GM12891 (cell line): ENCODE results near the gene OPALIN.

Experiments used
- DNase-seq: peaks from one replicate; pipeline ENCODE4 v3.0.0; 2011; ENCODE audit warnings: low spot score; ENCODE audit not compliant: insufficient read length
- FAIRE-seq: peaks from 2 replicates; lab custom pipeline; 2011; peaks lifted over from hg19 to GRCh38; lab: Jason Lieb, UNC
- PAX5 ChIP-seq: IDR thresholded peaks from 2 replicates; pipeline ENCODE4 v1.6.1; 2011; ENCODE audit warnings: low read length, moderate library complexity, mild to moderate bottlenecking; ENCODE audit not compliant: insufficient read depth, severe bottlenecking
- POLR2A ChIP-seq: IDR thresholded peaks from 2 replicates; pipeline ENCODE4 v1.6.1; 2011; ENCODE audit warnings: low read depth, low read length, control low read depth
- POLR2AphosphoS5 ChIP-seq: IDR thresholded peaks from 2 replicates; pipeline ENCODE4 v1.6.1; 2011; ENCODE audit warnings: low read depth, low read length, control low read depth
- POU2F2 ChIP-seq: IDR thresholded peaks from 2 replicates; pipeline ENCODE4 v1.6.1; 2011; ENCODE audit warnings: low read depth, mild to moderate bottlenecking, control low read depth, low read length, moderate library complexity
- SPI1 ChIP-seq: IDR thresholded peaks from 2 replicates; pipeline ENCODE4 v1.6.1; 2011; ENCODE audit warnings: low read depth, low read length, control low read depth
- TAF1 ChIP-seq: IDR thresholded peaks from 2 replicates; pipeline ENCODE4 v1.6.1; 2011; ENCODE audit warnings: low read depth, low read length, control low read depth

OPALIN gene

DNA sequence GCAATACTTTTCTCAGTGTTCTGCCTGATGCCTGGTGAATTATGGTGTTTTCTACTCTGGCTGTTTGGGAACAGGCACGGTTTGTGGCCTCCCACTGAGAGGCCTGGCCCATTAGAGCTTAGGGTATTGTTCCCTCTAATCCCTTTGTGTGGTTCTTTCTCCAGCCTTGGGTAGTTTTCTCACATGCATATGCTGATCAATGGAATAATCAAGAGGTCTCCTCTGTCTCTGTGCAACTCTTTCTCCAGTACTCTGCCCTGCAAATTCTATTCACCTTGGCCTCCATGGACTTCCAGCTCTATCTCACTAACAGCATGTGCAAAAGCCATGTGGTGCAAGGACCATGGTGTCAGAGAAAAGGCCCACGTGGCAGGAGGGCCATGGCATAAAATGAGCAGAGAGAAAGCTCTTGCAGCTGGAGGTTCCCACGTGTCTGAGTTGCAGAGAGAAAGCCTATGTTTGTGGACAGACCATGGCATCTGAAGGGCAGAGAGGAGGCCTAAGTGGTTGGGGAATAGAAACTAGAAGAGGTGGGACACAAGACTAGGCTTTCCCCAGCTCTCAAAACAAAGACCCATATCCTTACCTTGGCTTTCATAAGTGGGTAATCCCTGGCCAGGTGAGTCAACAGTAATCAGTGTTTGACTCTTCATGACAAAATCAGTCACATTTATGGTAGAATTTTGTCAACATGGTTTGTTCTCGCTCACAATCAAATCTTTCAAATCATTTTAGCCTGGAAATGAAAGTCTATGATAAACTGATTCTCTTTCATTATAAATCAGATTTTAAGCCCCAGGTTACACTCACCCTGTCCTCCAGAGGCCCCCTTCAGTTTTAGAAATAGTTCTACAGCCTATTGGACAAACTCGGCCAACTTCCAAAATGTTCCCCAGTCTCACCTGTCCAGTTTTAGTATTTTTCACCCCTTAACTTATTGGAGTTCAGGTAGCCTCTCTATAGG is 17.3 kb downstream of the OPALIN start:
- DNase-seq (no peak), FAIRE-seq (peak; percentile 64)
- TF ChIP-seq POLR2A = no peak
- peak; percentile 26; the same call in 1 of the 2 replicates for TF ChIP-seq POU2F2
- TF ChIP-seq SPI1 = 0 out of 2 replicates have a peak, but pooled peaks have one; percentile 0

DNA sequence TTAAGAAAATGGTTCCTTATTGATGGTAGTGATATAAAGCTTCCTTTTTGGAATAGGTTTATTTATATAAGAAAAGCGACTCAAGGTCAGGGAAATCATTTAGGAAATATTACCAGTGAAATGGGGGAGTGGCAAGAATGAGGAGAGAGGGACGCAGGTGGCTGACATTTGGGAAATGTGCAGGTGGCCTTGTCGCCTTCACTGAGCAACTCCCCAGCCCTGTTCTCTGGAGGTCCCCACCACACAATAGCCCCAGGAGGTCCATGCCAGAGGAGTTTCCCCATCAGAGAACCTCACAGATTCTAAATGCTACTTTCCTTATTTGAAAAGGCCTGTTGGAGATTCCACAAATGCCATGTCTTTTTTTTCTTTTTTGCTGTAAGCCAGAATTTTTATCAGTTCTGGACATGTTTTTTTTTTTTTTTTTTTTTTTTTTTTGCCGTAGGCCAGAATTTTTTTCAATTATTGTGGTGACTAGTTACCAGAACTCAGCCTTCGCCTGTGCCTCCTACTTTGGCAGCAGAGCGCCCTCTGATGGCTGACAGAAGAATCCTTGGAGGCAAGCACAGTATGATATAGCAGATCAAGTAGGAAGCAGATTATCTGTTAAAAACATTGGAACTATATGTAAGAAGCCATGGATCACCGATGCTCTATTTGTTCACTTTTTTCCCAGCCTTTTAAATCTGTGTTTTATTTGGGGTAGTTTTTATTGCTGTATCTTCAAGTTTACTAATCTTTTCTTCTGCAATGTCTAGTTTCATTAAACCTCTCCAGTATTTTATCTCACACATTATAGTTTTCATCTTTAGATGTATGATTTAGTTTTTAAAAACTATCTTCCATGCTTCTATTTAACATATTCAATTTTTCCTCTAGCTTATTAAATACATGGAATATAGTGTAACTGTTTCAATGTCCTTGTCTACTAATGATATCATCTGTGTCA is 18.6 kb downstream of the OPALIN start:
- peak; percentile 76 for FAIRE-seq
- TF ChIP-seq POLR2AphosphoS5 (no peak), SPI1 (no peak), PAX5 (no peak), POLR2A (no peak), POU2F2 (no peak), TAF1 (no peak)

DNA sequence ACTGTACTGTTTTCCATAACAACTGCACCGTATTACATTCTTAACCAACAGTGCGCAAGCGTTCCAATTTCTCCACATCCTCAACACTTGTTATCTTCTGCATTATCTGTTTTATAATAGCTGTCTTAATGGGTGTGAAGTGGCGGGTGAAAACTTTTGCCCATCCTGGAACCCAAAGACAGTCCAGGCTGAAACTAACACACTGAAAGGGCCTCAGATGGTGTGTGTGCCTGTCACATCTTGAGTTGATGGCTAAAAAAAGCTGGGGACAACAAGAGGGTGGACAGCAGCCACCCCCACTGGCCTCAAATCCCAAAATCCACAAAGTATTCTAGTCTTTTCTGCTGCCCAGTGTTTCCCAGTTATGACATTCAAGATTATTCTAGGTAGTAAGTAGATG is 19.4 kb downstream of the OPALIN start:
- TF ChIP-seq SPI1 (no peak), PAX5 (no peak), POLR2AphosphoS5 (no peak), POU2F2 (no peak), POLR2A (no peak), TAF1 (no peak)
- DNase-seq = no peak
- peak; percentile 48 for FAIRE-seq

More for the DNA sequence above, 18.6 kb downstream of the OPALIN start:
- peak; percentile 14 for DNase-seq

DNA sequence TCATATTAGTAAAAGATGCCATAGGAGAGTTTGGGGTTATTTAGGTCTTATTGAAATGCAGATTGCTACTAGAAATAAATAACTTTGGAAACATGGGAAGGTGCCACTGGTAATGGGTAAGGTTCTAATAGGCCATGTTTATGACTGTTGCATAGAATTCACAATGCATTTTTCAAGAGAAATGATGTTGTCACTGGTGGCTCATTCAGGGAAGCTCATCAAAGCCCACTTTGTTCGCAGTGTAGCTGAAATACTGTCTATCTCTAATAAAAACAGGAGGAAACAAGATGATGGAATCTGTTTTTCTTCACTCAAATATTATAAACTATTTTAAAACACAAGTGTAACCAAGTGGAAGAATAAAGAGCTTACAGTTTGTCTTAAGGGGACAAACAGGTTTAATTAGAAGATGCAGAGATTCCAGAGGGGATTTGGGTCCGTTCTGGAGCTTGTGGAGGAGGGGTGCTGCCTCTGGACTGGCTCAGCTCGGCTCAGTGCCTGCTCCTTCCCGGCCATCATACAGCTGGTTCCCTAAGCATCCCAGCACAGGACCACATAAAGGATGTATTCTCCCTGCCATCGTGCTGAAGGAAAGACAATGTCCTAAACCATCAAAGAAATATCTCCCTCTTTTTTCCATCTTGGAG is 20.4 kb downstream of the OPALIN start:
- no peak for TF ChIP-seq POLR2AphosphoS5
- no peak for TF ChIP-seq POLR2A
- no peak for TF ChIP-seq PAX5
- TF ChIP-seq TAF1 = no peak
- TF ChIP-seq SPI1 = no peak
- no peak for TF ChIP-seq POU2F2
- DNase-seq = no peak
- FAIRE-seq = no peak

DNA sequence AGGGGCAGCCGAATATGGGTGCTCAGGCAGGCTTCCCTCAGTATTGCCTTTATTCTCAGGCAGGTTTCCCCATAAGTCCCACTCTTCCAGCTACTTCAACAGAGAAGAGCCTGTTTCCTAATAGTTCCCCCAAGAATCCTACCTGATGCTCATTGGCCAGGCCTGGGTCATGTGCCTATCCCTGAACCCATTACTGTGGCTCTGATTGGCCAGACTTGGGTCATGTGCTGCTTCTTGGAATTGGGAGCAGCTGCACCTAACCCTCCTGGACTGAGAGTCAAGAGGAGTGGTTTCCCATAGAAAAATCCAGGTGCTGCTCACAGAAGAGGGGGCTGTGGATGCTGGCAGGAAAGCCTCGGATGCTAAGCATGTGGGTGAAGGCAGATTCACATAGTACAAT is 21.7 kb downstream of the OPALIN start:
- FAIRE-seq = no peak
- TF ChIP-seq TAF1 (no peak), POLR2AphosphoS5 (no peak), POU2F2 (no peak), PAX5 (no peak), POLR2A (no peak), SPI1 (no peak)
- no peak for DNase-seq

DNA sequence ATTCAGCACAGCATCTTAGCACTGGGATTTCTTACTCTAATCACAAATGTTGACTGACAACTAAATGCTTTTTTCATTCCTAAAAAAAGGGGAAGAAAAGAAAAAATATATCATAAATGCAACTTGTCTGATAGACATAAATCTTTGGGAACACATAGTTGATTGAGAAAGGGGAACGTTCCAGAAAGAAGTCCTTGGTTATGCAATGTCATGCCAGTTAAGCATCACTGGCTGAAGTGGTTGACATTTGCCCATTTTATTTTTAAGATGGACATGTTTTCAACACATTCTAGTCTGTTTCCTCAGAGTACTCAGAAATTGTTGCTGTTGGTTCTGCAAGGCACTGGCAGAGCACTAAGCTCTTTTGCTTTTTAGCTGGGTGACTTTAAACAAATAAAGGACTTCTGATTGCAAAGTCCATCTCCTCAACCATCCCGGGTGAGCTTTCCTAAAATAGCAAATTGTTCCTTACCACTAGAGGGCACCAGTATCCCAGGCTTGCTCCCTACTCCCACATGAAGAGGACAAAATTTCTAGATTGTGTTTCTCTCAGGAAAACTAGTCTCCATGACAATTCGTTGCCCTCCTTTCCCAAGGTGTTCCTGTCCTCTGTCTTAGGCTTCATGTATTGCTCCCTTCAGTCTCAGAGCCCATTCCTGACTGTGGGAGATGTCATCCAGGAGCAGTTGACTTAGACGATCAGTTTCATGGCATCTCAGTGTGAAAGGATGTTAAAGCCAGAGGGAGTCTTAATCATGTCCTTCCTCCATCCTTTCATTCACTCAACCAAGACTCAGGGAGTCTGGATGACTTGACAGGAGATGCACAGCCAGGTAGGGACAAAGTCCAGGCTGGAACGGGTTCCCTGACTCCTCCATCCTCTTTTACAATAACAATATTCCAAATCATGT is 23.9 kb downstream of the OPALIN start:
- FAIRE-seq (peak; percentile 57), DNase-seq (no peak)
- TF ChIP-seq PAX5 (no peak), POLR2A (no peak), TAF1 (no peak), POLR2AphosphoS5 (no peak), SPI1 (no peak), POU2F2 (no peak)

DNA sequence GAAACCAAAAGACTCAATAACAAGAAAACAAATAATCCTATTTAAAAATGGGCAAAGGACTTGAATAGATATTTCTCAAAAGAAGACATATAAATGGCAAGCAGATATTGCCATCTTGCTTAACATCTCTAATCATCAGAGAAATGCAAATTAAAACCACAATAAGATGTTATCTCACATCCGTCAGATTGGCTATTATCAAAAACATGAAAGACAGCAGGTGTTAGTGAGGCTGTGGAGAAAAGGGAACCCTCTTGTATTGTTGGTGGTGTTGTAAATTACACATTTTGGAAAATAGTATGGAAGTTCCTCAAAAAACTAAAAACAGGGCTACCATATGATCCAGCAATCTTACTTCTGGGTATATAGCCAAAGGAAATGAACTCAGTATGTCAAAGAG is 25.7 kb downstream of the OPALIN start:
- DNase-seq (no peak), FAIRE-seq (peak; percentile 40)
- TF ChIP-seq POLR2AphosphoS5 (no peak), SPI1 (0 out of 2 replicates have a peak, but pooled peaks have one; percentile 1), PAX5 (no peak), POU2F2 (no peak)

DNA sequence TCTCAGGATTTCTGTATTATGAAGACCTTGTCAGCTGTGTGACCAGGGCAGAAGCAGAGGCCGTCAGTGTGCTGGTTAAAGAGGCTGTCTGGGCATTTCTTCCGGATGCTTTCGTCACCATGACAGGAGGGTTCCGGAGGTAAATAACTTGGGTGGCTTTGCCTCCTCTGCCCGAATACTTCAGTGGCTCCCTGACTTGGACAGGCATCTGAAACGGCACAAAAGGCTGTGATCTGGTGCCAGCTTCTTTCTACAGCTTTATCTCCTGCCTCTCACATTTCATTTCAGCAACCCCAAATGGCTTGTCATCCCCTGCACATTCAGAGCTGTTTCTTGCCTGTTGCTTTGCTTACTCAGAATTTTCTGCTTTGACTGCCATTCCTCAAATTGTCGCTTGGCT is 31.3 kb downstream of the OPALIN start:
- no peak for FAIRE-seq
- no peak for DNase-seq
- no peak for TF ChIP-seq POLR2AphosphoS5
- no peak for TF ChIP-seq POU2F2
- no peak for TF ChIP-seq POLR2A
- no peak for TF ChIP-seq TAF1
- TF ChIP-seq PAX5 = no peak
- no peak for TF ChIP-seq SPI1
